ENCODE results near the gene TTC28. TPM values are rescaled to one million over a fixed set of nuclear protein-coding genes. Genes with fewer than 3 reads are reported as not detected.
A peak's percentile ranks its signal among the peaks of the same experiment; 100 is the strongest.

The TTC28 gene
- total RNA-seq, 4 donors from 2014 or later: 43.8 to 130 (median 92.0) TPM

- no peaks in the 10 kb centered on the region for H3K36me3 ChIP-seq
- H3K4me3 ChIP-seq: no peak overlapping the region
- DNase-seq: no peak
- H3K27me3 ChIP-seq: no peaks in the 10 kb centered on the region
- H3K9me3 ChIP-seq: no peaks in the 10 kb centered on the region
- H3K4me1 ChIP-seq: no peaks in the 10 kb centered on the region
- intact Hi-C loops (cut with DNase I; ENCODE audit: low total_unique reads): no loop called here
- H3K27ac ChIP-seq: peak overlapping the region; percentile 15 to 19
- TF ChIP-seq CTCF (IDR thresholded peaks at IDR 0.05): no peak
Measured at GRCh38 chr22:28053896-28054818, 625.5 kb downstream of the TTC28 start.

- no peak for DNase-seq
- intact Hi-C loops (cut with DNase I; ENCODE audit: low total_unique reads): no loop called here
- H3K27ac ChIP-seq: no peak overlapping the region
- H3K4me1 ChIP-seq: no peaks in the 10 kb centered on the region
- H3K27me3 ChIP-seq: no peaks in the 10 kb centered on the region
- TF ChIP-seq CTCF (IDR thresholded peaks at IDR 0.05) (no peak), POLR2A (IDR thresholded peaks at IDR 0.05) (no peak)
- H3K4me3 ChIP-seq: no peak overlapping the region
- no peaks in the 10 kb centered on the region for H3K9me3 ChIP-seq
- H3K36me3 ChIP-seq: no peaks in the 10 kb centered on the region
Measured at GRCh38 chr22:28052825-28053269, 626.8 kb downstream of the TTC28 start.

DNA sequence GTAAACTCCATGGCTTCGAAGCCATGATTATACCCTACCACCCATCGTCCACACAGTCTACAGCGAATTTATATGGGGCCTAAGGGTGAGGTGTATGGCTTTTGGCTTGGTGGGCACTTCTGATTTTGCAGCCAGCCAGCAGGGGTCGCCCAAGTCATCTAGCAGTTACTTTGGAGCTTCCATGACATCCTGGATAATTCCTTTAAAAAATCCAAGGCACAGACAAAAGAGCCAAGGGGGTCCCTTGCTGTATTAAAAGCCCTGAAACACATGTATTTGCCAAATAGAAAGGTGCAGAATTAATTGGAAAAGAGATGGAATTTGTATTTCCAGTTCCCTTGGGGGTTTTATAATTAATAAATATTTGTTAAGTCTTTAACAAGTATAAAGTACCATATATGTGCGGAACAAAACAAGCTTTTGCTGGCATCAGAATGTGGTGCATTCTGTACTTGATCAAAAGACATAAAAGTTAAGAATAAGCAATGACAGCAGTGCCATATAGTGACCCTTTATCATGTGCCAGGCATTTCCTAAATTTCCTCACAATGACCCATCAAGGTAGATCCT lies 627.8 kb downstream of the TTC28 start:
- peak overlapping the region in 1 of 2 donors; percentile 41 for H3K27ac ChIP-seq
- DNase-seq: peak; percentile 77
- TF ChIP-seq CTCF (IDR thresholded peaks at IDR 0.05) (peak; percentile 78 to 91 (median 84)), POLR2A (IDR thresholded peaks at IDR 0.05) (no peak)

GRCh38 chr22:28051091-28051786 lies 628.4 kb downstream of the TTC28 start:
- TF ChIP-seq POLR2A (IDR thresholded peaks at IDR 0.05): no peak
- TF ChIP-seq CTCF (IDR thresholded peaks at IDR 0.05): no peak
- Histone ChIP-seq H3K27me3 (no peaks in the 10 kb centered on the region), H3K36me3 (no peaks in the 10 kb centered on the region), H3K27ac (peak overlapping the region in 1 of 2 donors; percentile 41), H3K4me1 (no peaks in the 10 kb centered on the region), H3K4me3 (no peak overlapping the region), H3K9me3 (no peaks in the 10 kb centered on the region)
- intact Hi-C loops (cut with DNase I; ENCODE audit: low total_unique reads): no loop called here
- no peak for DNase-seq

More for the DNA sequence above, 627.8 kb downstream of the TTC28 start:
- Histone ChIP-seq H3K36me3 (no peaks in the 10 kb centered on the region), H3K9me3 (no peaks in the 10 kb centered on the region), H3K4me1 (no peaks in the 10 kb centered on the region), H3K27me3 (no peaks in the 10 kb centered on the region), H3K4me3 (no peak overlapping the region)
- intact Hi-C loops (cut with DNase I; ENCODE audit: low total_unique reads): no loop called here

Data from uterus (tissue), 4 donors.